Anterior cingulate cortex (tissue), 58 donors: ENCODE measurements around the gene F2.
"Not testable (repeated sequence)": the region's sequence is repeated elsewhere in the genome, so short reads cannot be mapped to it uniquely, and the experiment has no call there.

Experiments used
- DNase-seq, 58 donors: peaks; one replicate each; lab custom pipeline; 2025; lab: John Stamatoyannopoulos, UW

Gene F2

GRCh38 chr11:46682773-46683752 lies 36.0 kb upstream of the F2 start:
- DNase-seq, result no peak

DNA sequence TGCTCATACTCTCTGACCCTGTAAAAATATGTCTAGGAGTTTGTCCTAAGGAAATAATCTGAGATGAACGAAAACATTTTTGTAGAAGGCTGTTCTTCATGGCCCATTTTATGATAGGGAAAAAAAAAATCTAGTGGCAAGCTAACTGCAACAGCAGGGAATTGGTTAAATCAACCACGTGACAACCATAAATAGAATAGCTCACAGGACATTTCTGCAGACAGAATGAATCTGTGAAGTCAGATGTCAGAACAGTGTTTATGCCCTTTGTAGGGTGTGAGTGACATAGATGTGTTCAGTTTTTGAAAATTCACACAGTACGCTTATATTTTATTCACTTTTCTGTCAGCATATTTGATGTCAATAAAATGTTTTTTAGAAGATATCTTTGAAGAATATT lies 34.6 kb upstream of the F2 start:
- DNase-seq, result peak in 1 of 58 donors; percentile 46

- peak in 12 of 58 donors; percentile 13 to 64 (median 32) for DNase-seq
Observed at GRCh38 chr11:46686886-46687795, 31.9 kb upstream of the F2 start.

DNA sequence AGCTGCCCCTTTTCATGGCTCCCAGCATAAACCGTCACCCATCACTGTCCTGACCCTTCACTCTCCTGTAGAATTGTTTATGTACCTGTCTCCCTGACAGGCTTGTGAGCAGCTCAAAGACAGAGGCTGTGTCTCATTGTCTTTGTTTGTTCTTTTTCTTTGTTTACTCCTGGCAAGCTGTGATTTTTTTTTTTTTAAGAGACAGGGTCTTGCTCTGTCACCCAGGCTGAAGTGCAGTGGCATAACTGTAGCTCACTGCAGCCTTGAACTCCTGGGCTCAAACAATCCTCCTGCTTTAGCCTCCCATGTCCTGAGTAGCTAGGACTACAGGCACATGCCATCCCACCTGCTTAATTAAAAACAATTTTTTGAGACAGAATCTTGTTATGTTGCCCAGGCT lies 28.3 kb upstream of the F2 start:
- DNase-seq, result no peak

- no peak for DNase-seq
Observed at GRCh38 chr11:46692450-46692849, 26.6 kb upstream of the F2 start.

DNA sequence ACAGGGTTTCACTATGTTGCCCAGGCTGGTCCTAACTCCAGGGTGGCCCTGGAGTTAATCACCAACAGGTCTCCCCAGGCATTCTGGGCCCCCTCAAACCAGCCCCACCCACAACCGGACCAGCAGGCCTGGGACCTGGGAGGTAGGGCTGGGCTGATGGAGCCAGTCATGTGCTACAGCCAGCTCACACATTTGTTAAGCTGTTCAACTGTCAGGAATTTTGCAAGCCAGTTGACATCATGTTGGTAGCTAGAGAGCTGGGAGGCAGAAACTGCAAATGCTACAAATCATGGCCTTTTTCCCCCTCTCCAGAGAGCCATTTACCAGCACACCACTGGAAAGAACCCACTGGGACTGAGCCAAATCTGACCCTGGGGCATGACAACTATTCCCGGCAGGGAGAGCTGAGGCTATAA lies 25.4 kb upstream of the F2 start:
- DNase-seq, result peak in 2 of 58 donors; percentile 33 to 57

DNA sequence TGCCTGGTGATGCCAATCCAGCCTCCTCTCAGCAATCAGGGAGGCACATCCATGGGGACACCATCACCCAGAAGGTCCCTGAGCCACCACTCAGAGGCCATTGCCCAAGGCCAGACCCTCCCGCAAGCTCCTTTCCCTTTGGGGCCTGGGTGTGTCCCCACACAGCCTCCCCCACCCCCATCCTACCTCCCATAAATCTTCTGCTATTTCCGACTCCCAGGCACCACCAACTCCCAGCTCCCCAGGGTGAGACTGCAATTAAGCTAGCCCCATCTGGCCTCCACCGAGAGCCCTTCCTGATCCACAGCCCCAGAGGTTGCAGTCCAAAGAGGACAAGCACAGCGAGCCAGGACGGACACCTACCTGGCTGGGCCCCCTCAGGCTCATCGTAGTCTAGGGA lies 24.9 kb upstream of the F2 start:
- DNase-seq, result no peak

- DNase-seq, result peak in 7 of 58 donors; percentile 18 to 46 (median 29)
Observed at GRCh38 chr11:46694607-46695006, 24.4 kb upstream of the F2 start.

DNA sequence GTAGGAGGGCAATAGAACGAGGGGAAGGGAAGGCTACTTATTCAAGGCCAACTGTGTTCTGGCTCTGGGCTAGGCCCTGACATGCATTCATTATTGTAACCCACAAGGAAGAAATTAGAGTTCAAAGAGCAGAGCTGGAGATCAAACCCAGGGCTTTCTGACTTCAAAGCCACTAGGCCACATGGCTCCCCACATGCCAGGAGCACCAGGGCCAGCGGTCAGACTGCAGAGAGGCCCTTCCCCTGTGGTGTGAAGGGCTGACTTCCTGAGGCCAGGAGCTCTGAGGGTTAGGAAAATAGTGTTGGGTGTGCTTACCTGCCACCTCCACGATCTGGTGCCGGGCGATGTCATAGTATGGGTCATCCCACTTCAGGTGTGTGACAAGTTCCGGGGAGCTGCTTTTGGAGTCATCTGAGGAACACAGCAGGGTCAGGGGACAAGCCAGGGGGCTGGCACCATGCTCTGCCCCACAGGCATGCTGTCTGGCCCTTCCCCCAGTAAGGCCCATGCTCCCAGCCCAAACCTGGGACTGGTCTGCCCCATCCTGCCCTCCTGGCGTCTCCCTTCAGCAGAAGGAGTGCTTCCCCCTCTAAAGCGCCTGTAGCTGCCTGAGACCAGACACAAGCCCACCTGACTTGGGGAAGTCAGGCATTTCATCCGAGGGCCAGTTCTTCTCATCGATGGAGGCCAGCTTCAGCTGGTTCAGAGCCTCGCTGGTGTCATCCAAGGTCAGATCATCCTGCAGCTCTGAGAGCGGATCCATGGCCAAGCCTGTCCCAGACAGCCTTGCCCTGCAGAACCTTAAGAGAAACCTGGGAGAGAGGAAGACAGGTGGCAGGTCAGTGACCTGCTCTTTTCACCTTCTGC lies 23.4 kb upstream of the F2 start:
- DNase-seq, result no peak

DNA sequence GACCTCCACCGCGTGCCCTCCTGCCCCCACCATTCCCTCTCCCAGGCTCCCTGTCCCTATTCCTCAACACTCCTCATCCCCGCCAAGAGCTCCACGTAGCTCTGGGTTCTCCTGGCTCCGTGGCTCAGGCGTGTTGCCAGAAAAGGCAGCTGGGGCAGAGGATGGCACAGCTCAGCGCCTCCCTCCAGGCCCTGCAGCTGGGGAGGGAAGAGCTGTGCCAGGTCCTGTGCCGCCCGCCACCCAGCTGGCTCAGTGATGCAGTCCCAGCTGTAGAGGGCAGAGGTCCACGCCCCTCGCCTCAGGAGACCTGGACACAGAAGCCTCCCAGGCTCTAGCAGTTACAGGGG lies 22.8 kb upstream of the F2 start:
- DNase-seq, result peak in 56 of 58 donors; percentile 8 to 98 (median 88)

DNA sequence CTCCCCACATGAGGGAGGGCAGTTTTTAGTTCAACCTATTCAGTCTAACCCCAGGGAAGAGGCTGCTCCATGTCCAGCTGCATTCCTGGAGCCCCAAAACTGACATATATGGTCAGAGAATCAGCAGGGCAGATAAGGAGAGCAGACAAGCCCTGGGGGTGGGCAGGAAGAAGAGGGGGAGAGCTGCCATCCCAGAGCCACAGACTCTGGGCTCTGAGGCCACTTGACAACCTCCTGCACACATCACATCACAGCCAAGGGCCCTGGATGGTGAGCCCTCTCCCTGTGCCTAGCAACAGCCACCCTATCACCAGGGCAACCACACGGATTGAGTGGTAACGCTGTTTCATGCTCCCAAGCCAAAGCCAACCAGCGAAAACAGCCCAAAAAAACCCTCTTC lies 21.7 kb upstream of the F2 start:
- peak in 50 of 58 donors; percentile 12 to 80 (median 54) for DNase-seq

GRCh38 chr11:46697723-46698122 lies 21.3 kb upstream of the F2 start:
- DNase-seq, result no peak

DNA sequence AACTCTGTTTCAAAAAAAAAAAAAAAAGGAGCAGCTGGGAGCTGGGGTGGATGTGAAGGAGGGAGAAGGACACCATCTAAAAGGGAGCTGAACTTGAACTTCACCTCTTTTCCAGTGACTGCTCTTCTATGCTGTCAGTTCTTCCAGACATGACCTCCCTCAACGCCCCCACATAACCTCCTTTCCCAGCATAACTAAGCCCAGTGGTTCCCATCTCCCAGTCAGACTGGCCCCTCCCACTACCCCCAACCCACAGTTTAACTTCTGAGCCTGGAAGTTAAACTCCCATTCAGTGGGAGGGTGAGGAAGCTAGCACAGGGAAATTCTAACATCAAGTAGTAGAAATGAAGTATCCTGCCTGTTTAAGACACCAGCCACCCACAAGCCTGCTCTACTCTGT lies 20.4 kb upstream of the F2 start:
- no peak for DNase-seq

- peak; percentile 86 to 99 (median 97) for DNase-seq
Observed at GRCh38 chr11:46700241-46701077, 18.6 kb upstream of the F2 start, which contains the start of the genes ARHGAP1 and ZNF408. TSS of gene ARHGAP1 (minus strand) at chr11:46700619. CDS start at chr11:46696107, 4,512 bp downstream. TSS of gene ZNF408 (plus strand) at chr11:46701031. CDS start at chr11:46701048, 17 bp downstream.

GRCh38 chr11:46701078-46701654 lies 17.8 kb upstream of the F2 start:
- no peak for DNase-seq

DNA sequence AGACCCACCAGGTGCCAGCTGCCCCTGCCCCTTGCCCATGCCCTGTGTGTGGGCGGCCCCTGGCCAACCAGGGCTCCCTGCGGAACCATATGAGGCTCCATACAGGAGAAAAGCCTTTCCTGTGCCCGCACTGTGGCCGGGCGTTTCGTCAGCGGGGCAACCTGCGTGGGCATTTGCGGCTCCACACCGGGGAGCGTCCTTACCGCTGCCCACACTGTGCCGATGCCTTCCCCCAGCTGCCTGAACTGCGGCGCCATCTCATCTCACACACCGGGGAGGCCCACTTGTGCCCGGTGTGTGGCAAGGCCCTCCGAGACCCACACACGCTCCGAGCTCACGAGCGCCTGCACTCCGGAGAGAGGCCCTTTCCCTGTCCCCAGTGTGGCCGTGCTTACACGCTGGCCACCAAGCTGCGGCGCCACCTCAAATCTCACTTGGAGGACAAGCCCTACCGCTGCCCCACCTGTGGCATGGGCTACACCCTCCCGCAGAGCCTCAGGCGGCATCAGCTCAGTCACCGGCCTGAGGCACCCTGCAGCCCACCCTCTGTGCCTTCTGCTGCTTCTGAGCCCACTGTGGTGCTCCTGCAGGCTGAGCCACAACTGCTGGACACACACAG lies 13.8 kb upstream of the F2 start:
- no peak for DNase-seq

- DNase-seq, result no peak
Observed at GRCh38 chr11:46706886-46707285, 12.1 kb upstream of the F2 start.

DNA sequence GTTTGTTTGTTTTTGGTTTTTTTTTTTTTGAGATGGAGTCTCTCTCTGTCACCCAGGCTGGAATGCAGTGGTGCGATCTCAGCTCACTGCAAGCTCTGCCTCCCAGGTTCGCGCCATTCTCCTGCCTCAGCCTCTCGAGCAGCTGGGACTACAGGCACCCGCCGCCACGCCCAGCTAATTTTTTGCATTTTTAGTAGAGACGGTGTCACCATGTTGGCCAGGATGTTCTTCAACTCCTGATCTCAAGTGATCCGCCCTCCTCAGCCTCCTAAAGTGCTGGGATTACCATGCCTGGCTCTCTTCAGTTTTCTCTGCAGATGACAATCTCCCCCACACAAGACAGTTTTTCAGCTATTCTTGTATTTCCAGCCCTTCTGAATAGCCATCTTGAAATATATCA lies 9.7 kb upstream of the F2 start:
- not testable (repeated sequence) for DNase-seq
